GM23248 (cell line): ENCODE results near the gene TMEM91. TPM values are rescaled to one million over a fixed set of nuclear protein-coding genes. Genes with fewer than 3 reads are reported as not detected.
A peak's percentile ranks its signal among the peaks of the same experiment; 100 is the strongest.

ENCODE experiments used
- DNase-seq: peaks from one replicate; pipeline ENCODE4 v3.0.0-alpha.2; 2015
- H2AFZ ChIP-seq: fragments of 200-600 bp; sonication (generic); 2 replicates; pipeline ENCODE4 v1.6.1; 2016; ENCODE audit warnings: antibody characterized with exemption
- H3F3A ChIP-seq: fragments of 200-600 bp; sonication (generic); 2 replicates; pipeline ENCODE4 v1.6.1; 2016; ENCODE audit warnings: mild to moderate bottlenecking, antibody characterized with exemption, mixed run types; ENCODE audit not compliant: insufficient read depth
- H3K27ac ChIP-seq: fragments of 200-600 bp; sonication (generic); 2 replicates; pipeline ENCODE4 v1.5.1; 2016; ENCODE audit warnings: mild to moderate bottlenecking
- H3K27me3 ChIP-seq: fragments of 200-600 bp; sonication (generic); replicated peaks from 2 replicates; pipeline ENCODE4 v1.6.1; 2016; ENCODE audit warnings: mild to moderate bottlenecking; ENCODE audit not compliant: insufficient read depth
- H3K36me3 ChIP-seq: fragments of 200-600 bp; sonication (generic); 2 replicates; pipeline ENCODE4 v1.6.1; 2016; ENCODE audit warnings: low read depth, mild to moderate bottlenecking
- H3K4me1 ChIP-seq: fragments of 200-600 bp; sonication (generic); 2 replicates; pipeline ENCODE4 v1.6.1; 2016; ENCODE audit warnings: mild to moderate bottlenecking; ENCODE audit not compliant: insufficient read depth
- H3K4me2 ChIP-seq: fragments of 200-600 bp; sonication (generic); one replicate; pipeline ENCODE4 v1.6.1; 2016; ENCODE audit warnings: mild to moderate bottlenecking; ENCODE audit not compliant: unreplicated experiment
- H3K4me3 ChIP-seq: fragments of 200-600 bp; sonication (generic); 2 replicates; pipeline ENCODE4 v1.5.1; 2016; ENCODE audit warnings: mild to moderate bottlenecking
- H3K79me2 ChIP-seq: fragments of 200-600 bp; sonication (generic); 2 replicates; pipeline ENCODE4 v1.6.1; 2016; ENCODE audit warnings: mild to moderate bottlenecking; ENCODE audit not compliant: insufficient read depth
- H3K9ac ChIP-seq: fragments of 200-600 bp; sonication (generic); 2 replicates; pipeline ENCODE4 v1.6.1; 2016; ENCODE audit warnings: mild to moderate bottlenecking
- H3K9me2 ChIP-seq: fragments of 200-600 bp; sonication (generic); 2 replicates; pipeline ENCODE4 v1.6.1; 2016; ENCODE audit warnings: mixed run types, mild to moderate bottlenecking, moderate library complexity; ENCODE audit not compliant: insufficient read depth
- H3K9me3 ChIP-seq: fragments of 200-600 bp; sonication (generic); one replicate; pipeline ENCODE4 v1.6.1; 2017; ENCODE audit warnings: low read depth
- H4K20me1 ChIP-seq: fragments of 200-600 bp; sonication (generic); 2 replicates; pipeline ENCODE4 v1.6.0; 2016; ENCODE audit not compliant: insufficient read depth
- EZH2 ChIP-seq: fragments of 200-600 bp; sonication (generic); IDR thresholded peaks from 2 replicates; pipeline ENCODE4 v1.6.1; 2018; ENCODE audit warnings: antibody characterized with exemption, mild to moderate bottlenecking; ENCODE audit not compliant: insufficient read depth, poor library complexity, severe bottlenecking
- EZH2phosphoT487 ChIP-seq: fragments of 200-600 bp; sonication (generic); IDR thresholded peaks from 2 replicates; pipeline ENCODE4 v1.6.1; 2018; ENCODE audit warnings: antibody characterized with exemption, moderate library complexity, mild to moderate bottlenecking, low read depth; ENCODE audit not compliant: insufficient read depth
- WGBS, 2 experiments: methylation state at CpG; one replicate each; pipeline ENCODE4 v1.1.6; 2015 to 2017; ENCODE audit warnings: low lambda C conversion rate in 2 of 2, low coverage in 1 of 2; ENCODE audit errors: missing lambda C conversion rate in 2 of 2; 5-methylcytosine and 5-hydroxymethylcytosine counted together
- in situ Hi-C: fragments of 300-500 bp; cut with MboI; formaldehyde crosslinking; loops from 2 replicates; pipeline ENCODE4 v1.15.0; 2020
- polyA plus RNA-seq: library from polyadenylated mRNA; unstranded; fragments of >200 nt; fragmentation: Nextera tagmentation; extraction: Ambion mirVana; gene quantifications from 2 replicates; pipeline ENCODE4 v1.2.1, GENCODE V29; 2016
- total RNA-seq: library from RNA; depleted of rRNA; stranded (reverse); fragments of >200 nt; shearing (Covaris generic); gene quantifications from 2 replicates; pipeline ENCODE4 v1.2.3, GENCODE V29; 2014

Gene TMEM91
- total and polyA plus RNA-seq, 2 experiments from 2014 or later = 5.3 to 6.6 TPM

DNA sequence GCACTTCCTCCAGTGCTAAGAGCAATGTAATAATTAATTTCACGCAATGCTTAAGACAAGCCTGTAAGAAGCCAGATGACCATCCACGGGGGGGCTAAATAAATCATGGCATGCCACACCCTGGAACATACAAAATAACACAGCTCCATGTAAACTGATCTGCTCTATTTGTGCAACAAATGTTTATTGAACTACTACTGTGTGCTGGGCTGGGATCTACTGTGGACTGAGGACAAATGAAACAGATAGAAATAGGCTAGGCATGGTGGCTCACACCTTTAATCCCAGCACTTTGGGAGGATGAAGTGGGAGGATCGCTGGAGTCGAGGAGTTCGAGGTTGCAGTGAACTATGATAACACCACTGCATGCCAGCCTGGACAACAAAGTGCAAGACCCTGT is 43.9 kb upstream of the TMEM91 start:
- H3K9me2 ChIP-seq = no peaks in the 10 kb centered on the region
- H2AFZ ChIP-seq = no peak overlapping the region
- no peak overlapping the region for H3K9ac ChIP-seq
- H3K4me3 ChIP-seq = no peak overlapping the region
- DNase-seq = no peak
- no peaks in the 10 kb centered on the region for H3K9me3 ChIP-seq
- H3K4me2 ChIP-seq = no peak overlapping the region
- peaks cover 53% of the 10 kb centered on the region for H3K79me2 ChIP-seq
- H3K4me1 ChIP-seq = no peaks in the 10 kb centered on the region
- in situ Hi-C loops = no loop called here
- peaks cover 28% of the 10 kb centered on the region; the same call in 1 of the 2 replicates for H3K36me3 ChIP-seq
- H3K27me3 ChIP-seq = no peaks in the 10 kb centered on the region
- no peak overlapping the region for H3K27ac ChIP-seq
- 93 to 99% methylated on average over 5 of the region's 5 CpGs for WGBS, 2 experiments
- H3F3A ChIP-seq = peaks cover 15% of the 10 kb centered on the region
- no peaks in the 10 kb centered on the region for H4K20me1 ChIP-seq
- TF ChIP-seq EZH2phosphoT487 (no peak), EZH2 (no peak)

DNA sequence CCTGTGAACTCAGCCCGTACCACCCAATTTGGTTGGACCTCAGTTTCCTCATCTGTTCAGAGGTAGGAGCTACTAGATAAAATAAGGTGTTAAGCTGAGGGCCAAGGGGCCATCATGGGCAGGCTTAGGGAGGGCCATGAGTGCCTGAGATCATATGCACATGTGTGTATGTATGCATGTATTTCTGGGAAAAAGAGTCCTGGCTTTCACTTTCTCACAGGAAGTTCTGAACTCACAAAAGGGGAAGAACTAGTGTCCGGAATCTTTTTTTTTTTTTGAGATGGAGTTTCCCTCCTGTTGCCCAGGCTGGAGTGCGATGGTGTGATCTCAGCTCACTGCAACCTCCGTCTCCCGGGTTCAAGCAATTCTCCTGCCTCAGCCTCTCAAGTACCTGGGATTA is 41.5 kb upstream of the TMEM91 start:
- no peak for DNase-seq
- H3K27ac ChIP-seq = no peak overlapping the region
- no peak overlapping the region for H2AFZ ChIP-seq
- no peaks in the 10 kb centered on the region for H3K9me2 ChIP-seq
- H3K4me2 ChIP-seq = no peak overlapping the region
- no peaks in the 10 kb centered on the region for H3K4me1 ChIP-seq
- H3K36me3 ChIP-seq = peaks cover 42% of the 10 kb centered on the region; the same call in 1 of the 2 replicates
- H3K9me3 ChIP-seq = no peaks in the 10 kb centered on the region
- H4K20me1 ChIP-seq = no peaks in the 10 kb centered on the region
- H3K27me3 ChIP-seq = no peaks in the 10 kb centered on the region
- H3K4me3 ChIP-seq = no peak overlapping the region
- H3F3A ChIP-seq = peaks cover 15% of the 10 kb centered on the region
- no peak overlapping the region for H3K9ac ChIP-seq
- WGBS, 2 experiments = 98 to 100% methylated on average over 5 of the region's 5 CpGs
- in situ Hi-C loops = no loop called here
- TF ChIP-seq EZH2phosphoT487 = no peak
- TF ChIP-seq EZH2 = no peak
- H3K79me2 ChIP-seq = peaks cover 71% of the 10 kb centered on the region

DNA sequence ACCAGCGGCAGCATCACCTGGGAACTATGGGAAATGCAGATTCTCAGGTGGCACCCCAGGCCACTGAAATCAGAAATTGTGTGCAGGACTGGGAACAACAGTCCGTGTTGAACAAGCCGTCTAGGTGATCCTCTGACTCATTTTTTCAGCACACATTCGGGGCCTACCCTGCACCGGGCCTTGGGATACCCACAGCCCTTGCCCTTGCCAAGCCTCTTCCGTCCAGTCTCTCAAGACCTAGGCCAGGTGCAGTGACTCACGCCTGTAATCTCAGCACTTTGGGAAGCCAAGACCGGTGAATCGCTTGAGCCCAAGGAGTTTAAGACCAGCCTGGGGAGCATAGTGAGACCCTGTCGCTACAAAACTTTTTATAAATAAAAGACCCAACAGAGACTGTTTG is 40.9 kb upstream of the TMEM91 start:
- no peaks in the 10 kb centered on the region for H3K9me2 ChIP-seq
- H3K36me3 ChIP-seq = peaks cover 42% of the 10 kb centered on the region; the same call in 1 of the 2 replicates
- no peaks in the 10 kb centered on the region for H3K27me3 ChIP-seq
- no peak overlapping the region for H3K4me3 ChIP-seq
- H2AFZ ChIP-seq = no peak overlapping the region
- 91 to 96% methylated on average over 10 of the region's 10 CpGs for whole genome bisulfite sequencing, 2 experiments
- no peaks in the 10 kb centered on the region for H3K4me1 ChIP-seq
- DNase-seq = no peak
- H3K9me3 ChIP-seq = no peaks in the 10 kb centered on the region
- no peaks in the 10 kb centered on the region for H4K20me1 ChIP-seq
- no peak overlapping the region for H3K27ac ChIP-seq
- no peak overlapping the region for H3K4me2 ChIP-seq
- H3K9ac ChIP-seq = no peak overlapping the region
- peaks cover 9% of the 10 kb centered on the region for H3F3A ChIP-seq
- TF ChIP-seq EZH2 = no peak
- TF ChIP-seq EZH2phosphoT487 = no peak
- in situ Hi-C loops = no loop called here
- peaks cover 71% of the 10 kb centered on the region for H3K79me2 ChIP-seq

- Histone ChIP-seq H3K9me3 (no peaks in the 10 kb centered on the region), H3K4me2 (no peak overlapping the region), H2AFZ (no peak overlapping the region), H3F3A (peaks cover 3% of the 10 kb centered on the region), H3K4me1 (no peaks in the 10 kb centered on the region), H3K9ac (no peak overlapping the region), H3K27ac (no peak overlapping the region), H3K79me2 (peaks cover 70% of the 10 kb centered on the region), H4K20me1 (no peaks in the 10 kb centered on the region), H3K9me2 (no peaks in the 10 kb centered on the region), H3K4me3 (no peak overlapping the region), H3K36me3 (peaks cover 41% of the 10 kb centered on the region; the same call in 1 of the 2 replicates), H3K27me3 (no peaks in the 10 kb centered on the region)
- TF ChIP-seq EZH2phosphoT487 (no peak), EZH2 (no peak)
- WGBS, 2 experiments = 95 to 99% methylated on average over 5 of the region's 5 CpGs
- DNase-seq = peak; percentile 25
- in situ Hi-C loops = no loop called here
Measured at GRCh38 chr19:41339936-41340335, 36.4 kb upstream of the TMEM91 start.
